Suprapubic skin (tissue), 4 donors: Measurements from ENCODE around the gene PIGQ.

Experiments
- CTCF ChIP-seq, 2 donors: fragments of 200-600 bp in 1 of 2; fragments of 450-650 bp in 1 of 2; sonication (generic) in 1 of 2; IDR thresholded peaks; one replicate each; pipeline ENCODE4 v1.5.1; 2016 to 2019; ENCODE audit warnings: antibody characterized with exemption in 2 of 2, mild to moderate bottlenecking in 1 of 2, moderate library complexity in 1 of 2
- EP300 ChIP-seq: sonication (generic); formaldehyde crosslinking; IDR thresholded peaks from one replicate; pipeline ENCODE4 v1.6.1; 2017; ENCODE audit warnings: antibody characterized with exemption
- POLR2A ChIP-seq, 2 donors: fragments of 450-650 bp; IDR thresholded peaks; one replicate each; pipeline ENCODE4 v1.6.1; 2017; ENCODE audit warnings: antibody characterized with exemption in 2 of 2, mild to moderate bottlenecking in 2 of 2, moderate library complexity in 2 of 2
- POLR2AphosphoS5 ChIP-seq, 3 donors: sonication (generic); formaldehyde crosslinking; IDR thresholded peaks; one replicate each; pipeline ENCODE4 v1.6.1; 2017; ENCODE audit warnings: antibody characterized with exemption in 3 of 3

- TF ChIP-seq EP300 = no peak
- TF ChIP-seq CTCF (IDR thresholded peaks at IDR 0.05) = no peak
- TF ChIP-seq POLR2A (IDR thresholded peaks at IDR 0.05) = no peak
- TF ChIP-seq POLR2AphosphoS5 (IDR thresholded peaks at IDR 0.05) = no peak
These were observed 45.3 kb upstream of the PIGQ start for GRCh38 chr16:524274-525040.
